ENCODE measurements around the gene LRBA. TPM values are rescaled to one million over a fixed set of nuclear protein-coding genes. Genes with fewer than 3 reads are reported as not detected.

The LRBA gene
- total RNA-seq, 2 donors from 2014 or later, result 55.5 to 77.7 TPM

GRCh38 chr4:150805183-150806025, 209.7 kb downstream of the LRBA start:
- no peaks in the 10 kb centered on the region for H3K36me3 ChIP-seq
- no peak for DNase-seq
- no peak overlapping the region for H3K4me3 ChIP-seq
- TF ChIP-seq, protein P1, sequence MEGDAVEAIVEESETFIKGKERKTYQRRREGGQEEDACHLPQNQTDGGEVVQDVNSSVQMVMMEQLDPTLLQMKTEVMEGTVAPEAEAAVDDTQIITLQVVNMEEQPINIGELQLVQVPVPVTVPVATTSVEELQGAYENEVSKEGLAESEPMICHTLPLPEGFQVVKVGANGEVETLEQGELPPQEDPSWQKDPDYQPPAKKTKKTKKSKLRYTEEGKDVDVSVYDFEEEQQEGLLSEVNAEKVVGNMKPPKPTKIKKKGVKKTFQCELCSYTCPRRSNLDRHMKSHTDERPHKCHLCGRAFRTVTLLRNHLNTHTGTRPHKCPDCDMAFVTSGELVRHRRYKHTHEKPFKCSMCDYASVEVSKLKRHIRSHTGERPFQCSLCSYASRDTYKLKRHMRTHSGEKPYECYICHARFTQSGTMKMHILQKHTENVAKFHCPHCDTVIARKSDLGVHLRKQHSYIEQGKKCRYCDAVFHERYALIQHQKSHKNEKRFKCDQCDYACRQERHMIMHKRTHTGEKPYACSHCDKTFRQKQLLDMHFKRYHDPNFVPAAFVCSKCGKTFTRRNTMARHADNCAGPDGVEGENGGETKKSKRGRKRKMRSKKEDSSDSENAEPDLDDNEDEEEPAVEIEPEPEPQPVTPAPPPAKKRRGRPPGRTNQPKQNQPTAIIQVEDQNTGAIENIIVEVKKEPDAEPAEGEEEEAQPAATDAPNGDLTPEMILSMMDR (IDR thresholded peaks at IDR 0.05), result no peak
- H3K9me3 ChIP-seq, result no peaks in the 10 kb centered on the region
- intact Hi-C loops (cut with DNase I), result no loop called here
- no peaks in the 10 kb centered on the region for H3K4me1 ChIP-seq
- H3K27me3 ChIP-seq, result no peaks in the 10 kb centered on the region
- H3K27ac ChIP-seq, result no peak overlapping the region
- H3K9ac ChIP-seq (ENCODE audit: low read depth in 2 of 2, low read length in 2 of 2), result no peak overlapping the region

GRCh38 chr4:150801833-150802232, 213.3 kb downstream of the LRBA start:
- no peak overlapping the region for H3K4me3 ChIP-seq
- TF ChIP-seq, protein P1 (IDR thresholded peaks at IDR 0.05), result no peak
- no peaks in the 10 kb centered on the region for H3K9me3 ChIP-seq
- H3K27me3 ChIP-seq, result no peaks in the 10 kb centered on the region
- H3K9ac ChIP-seq (ENCODE audit: low read depth in 2 of 2, low read length in 2 of 2), result no peak overlapping the region
- H3K4me1 ChIP-seq, result no peaks in the 10 kb centered on the region
- H3K36me3 ChIP-seq, result no peaks in the 10 kb centered on the region
- intact Hi-C loops (cut with DNase I), result no loop called here
- no peak overlapping the region for H3K27ac ChIP-seq
- no peak for DNase-seq

DNA sequence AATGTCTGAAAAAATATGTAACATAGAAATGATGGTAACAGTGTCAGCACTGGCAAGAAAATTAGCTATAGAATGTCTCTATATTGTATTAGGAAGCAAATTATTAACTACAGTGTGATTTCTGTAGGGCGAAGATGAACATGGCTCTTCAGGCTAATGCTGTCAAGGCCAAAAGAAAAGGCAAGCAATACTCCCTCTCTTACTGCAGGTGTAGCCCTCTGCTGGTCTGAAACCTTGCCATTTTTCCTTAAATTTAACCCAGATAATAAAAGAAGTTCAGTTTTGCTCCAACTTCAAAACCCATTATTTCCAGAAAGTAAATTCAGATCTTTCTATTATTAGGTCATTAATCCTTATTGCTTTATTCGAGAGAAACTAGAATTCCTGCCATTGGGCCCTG, 215.9 kb downstream of the LRBA start:
- intact Hi-C loops (cut with DNase I), result no loop called here
- Histone ChIP-seq H3K4me3 (no peak overlapping the region), H3K27me3 (no peaks in the 10 kb centered on the region), H3K36me3 (no peaks in the 10 kb centered on the region), H3K9me3 (no peaks in the 10 kb centered on the region), H3K9ac (ENCODE audit: low read depth in 2 of 2, low read length in 2 of 2) (no peak overlapping the region), H3K27ac (no peak overlapping the region), H3K4me1 (no peaks in the 10 kb centered on the region)
- TF ChIP-seq, protein P1 (IDR thresholded peaks at IDR 0.05), result no peak
- DNase-seq, result no peak

- Histone ChIP-seq H3K36me3 (no peaks in the 10 kb centered on the region), H3K9ac (ENCODE audit: low read depth in 2 of 2, low read length in 2 of 2) (no peak overlapping the region), H3K4me3 (no peak overlapping the region), H3K27me3 (no peaks in the 10 kb centered on the region), H3K27ac (no peak overlapping the region), H3K9me3 (no peaks in the 10 kb centered on the region), H3K4me1 (no peaks in the 10 kb centered on the region)
- intact Hi-C loops (cut with DNase I), result no loop called here
- TF ChIP-seq, protein P1 (IDR thresholded peaks at IDR 0.05), result no peak
- DNase-seq, result no peak
These were observed 220.4 kb downstream of the LRBA start for GRCh38 chr4:150794706-150795105.

- no peaks in the 10 kb centered on the region for H3K4me1 ChIP-seq
- no peak overlapping the region for H3K27ac ChIP-seq
- intact Hi-C loops (cut with DNase I), result no loop called here
- H3K27me3 ChIP-seq, result no peaks in the 10 kb centered on the region
- no peak overlapping the region for H3K4me3 ChIP-seq
- no peaks in the 10 kb centered on the region for H3K36me3 ChIP-seq
- DNase-seq, result no peak
- no peaks in the 10 kb centered on the region for H3K9me3 ChIP-seq
- TF ChIP-seq, protein P1 (IDR thresholded peaks at IDR 0.05), result no peak
- no peak overlapping the region for H3K9ac ChIP-seq (ENCODE audit: low read depth in 2 of 2, low read length in 2 of 2)
These were observed 225.2 kb downstream of the LRBA start for GRCh38 chr4:150789864-150790263.

Measured in colonic mucosa (tissue), 4 donors.